CD4-positive, alpha-beta T cell treated with Interleukin-15 for 4 hours (primary cell): ENCODE data around the gene RALY.

Experiments used
- DNase-seq: peaks from one replicate; pipeline ENCODE4 v3.0.0-alpha.2; 2020; ENCODE audit warnings: low spot score

The RALY gene

GRCh38 chr20:33986560-33987216 is 7.0 kb upstream of the RALY start:
- no peak for DNase-seq

DNA sequence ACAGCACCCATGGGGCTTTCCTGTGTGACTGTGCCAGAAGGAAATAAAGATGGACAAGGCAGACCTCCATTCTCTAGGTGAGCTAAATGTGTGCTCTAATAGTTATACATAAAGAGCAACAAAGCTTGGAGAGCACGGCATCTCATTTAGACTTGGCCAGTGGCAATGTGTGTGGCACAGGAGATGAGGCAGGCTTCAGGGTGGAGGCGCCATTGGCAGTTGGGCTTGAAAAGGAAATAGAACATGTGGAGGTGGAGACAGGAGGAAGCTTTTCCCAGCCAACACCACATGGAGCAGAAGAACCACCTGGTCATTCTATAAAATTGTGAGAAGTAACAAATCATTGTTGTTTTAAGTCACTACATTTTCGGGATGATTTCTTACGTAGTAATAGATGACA is 3.6 kb upstream of the RALY start:
- no peak for DNase-seq

DNA sequence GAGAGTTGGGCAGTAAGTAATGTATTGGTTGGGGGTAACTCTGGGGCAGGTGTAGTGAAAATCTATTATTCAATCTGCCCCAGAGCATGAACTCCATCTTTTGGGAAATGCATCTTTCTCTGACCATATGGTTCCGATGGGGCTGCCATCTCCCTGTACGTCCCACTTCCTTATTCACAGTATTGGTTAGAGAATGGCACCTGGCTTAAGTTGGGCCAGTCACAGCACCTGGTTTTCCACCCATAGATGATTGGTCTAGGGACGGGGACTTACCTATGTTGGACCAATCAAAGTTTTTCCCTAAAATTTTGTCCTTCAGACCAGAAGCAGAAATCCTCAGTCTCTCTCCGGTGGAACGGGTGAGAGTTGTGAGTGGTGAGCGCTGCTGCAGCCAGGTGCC is 2.2 kb upstream of the RALY start:
- no peak for DNase-seq

GRCh38 chr20:33992145-33992922 is 1.4 kb upstream of the RALY start:
- DNase-seq, result peak; percentile 8

GRCh38 chr20:33992923-33993575 is 662 bp upstream of the RALY start:
- DNase-seq, result peak; percentile 99

DNA sequence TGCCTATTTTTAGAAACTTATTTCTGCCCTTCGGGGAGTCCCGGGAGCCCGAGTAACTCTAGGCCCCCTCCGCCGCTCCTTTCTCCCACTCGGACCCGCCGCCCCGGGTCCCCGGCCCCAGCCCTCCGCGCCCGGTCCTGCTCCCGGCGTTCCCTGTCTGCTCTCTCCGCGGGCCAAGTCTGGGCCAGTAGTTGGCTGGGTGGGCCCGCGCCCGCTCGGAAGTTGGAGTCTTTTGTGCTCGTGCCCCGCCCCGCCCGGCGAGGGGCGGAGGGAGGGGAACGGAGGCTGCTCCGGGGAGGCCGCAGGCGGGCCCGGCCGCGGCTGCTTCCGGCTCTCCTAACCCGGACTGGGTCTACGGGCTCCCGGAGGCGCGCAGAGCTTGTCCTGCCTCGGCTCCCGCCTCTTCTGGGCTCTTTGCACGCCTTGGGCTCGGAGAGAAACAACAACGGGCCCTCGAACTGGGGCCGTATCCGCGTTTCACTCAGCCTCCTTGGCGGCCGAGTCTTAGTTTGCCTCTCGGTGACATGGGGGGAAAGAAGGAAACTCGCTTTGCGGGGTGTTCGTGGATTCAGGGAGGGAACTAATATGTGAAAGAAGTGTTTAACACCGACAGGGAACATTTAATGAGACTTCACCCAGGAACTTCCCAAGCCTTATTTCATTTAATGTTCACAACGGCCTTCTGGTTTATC is 657 bp downstream of the RALY start:
- DNase-seq, result peak; percentile 70

- no peak for DNase-seq
Measured at GRCh38 chr20:33995053-33995831, 1.5 kb downstream of the RALY start.

DNA sequence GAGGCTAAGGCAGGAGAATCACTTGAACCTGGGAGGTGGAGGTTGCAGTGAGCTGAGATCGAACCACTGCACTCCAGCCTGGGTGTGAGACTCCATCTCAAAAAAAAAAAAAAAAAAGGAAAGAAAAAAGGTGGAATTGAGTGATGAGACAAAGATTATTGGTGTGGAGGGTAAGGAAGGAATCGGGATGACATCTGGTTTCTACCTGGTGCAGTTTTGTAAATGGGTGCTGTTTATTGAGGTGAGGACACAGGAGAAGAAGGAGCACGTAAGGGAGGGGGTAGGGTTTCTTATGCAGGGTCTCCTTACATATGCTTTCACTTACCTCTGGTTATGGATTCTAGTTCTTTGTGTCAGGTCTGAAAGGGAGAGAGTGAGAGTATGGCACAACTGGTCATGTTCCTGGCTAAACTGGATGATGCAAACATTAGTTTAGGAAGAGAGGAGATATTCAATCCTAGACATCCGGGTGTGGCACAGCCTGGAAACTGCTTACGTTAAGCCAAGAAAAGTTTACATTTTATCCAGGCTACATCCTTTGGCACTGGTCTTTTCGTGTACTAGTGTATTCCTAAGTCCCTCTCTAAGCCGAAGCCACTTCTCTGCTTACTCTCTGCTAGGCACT is 5.4 kb downstream of the RALY start:
- no peak for DNase-seq

DNA sequence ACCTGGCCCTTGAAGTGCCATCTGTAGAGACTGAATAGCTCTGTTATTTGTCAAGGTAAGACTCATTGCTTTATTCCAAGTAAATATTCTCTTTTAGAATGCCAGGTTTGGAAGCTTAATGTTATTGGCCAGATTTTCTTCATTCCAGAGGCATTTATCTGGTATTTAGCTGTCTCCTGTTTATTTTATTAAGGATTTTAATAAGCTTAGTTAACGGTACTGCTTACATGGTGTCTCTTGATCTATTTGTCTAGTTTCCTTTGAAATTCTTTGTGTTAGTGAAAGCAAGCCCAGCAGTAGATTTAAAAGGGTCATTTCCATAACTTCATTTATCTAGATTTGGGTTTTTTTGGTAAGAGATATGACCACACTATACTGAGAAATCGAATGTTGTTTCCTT is 7.7 kb downstream of the RALY start:
- DNase-seq, result no peak

GRCh38 chr20:34004227-34004626 is 10.5 kb downstream of the RALY start:
- DNase-seq, result no peak

DNA sequence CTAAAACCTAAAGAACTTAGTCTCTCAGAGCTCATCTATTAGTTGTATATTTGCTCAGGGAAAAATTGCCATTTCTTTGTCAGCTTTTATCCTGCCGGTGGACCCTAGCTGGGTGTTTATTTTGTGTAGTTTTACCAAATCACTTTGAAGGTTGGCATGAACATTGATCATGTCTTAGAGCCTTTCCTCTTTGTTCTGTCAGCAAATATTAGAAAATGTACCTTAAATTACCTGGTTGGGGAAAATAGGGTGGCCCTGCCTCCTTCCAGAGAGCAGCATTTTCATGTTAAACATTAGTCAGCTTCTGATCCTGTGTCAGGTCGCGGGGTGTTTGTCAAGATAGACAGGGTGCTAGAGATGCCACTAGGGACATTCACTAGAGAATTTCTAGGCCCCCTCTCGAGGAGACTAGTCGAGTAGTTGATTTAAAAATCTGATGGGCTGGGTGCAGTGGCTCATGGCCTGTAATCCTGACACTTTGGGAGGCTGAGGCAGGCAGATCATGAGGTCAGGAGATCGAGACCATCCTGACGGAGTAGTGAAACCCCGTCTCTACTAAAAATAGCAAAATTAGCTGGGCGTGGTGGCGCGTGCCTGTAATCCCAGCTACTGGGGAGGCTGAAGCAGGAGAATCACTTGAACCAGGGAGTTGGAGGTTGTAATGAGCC is 11.2 kb downstream of the RALY start:
- no peak for DNase-seq

- no peak for DNase-seq
Measured at GRCh38 chr20:34006619-34007018, 12.9 kb downstream of the RALY start.

DNA sequence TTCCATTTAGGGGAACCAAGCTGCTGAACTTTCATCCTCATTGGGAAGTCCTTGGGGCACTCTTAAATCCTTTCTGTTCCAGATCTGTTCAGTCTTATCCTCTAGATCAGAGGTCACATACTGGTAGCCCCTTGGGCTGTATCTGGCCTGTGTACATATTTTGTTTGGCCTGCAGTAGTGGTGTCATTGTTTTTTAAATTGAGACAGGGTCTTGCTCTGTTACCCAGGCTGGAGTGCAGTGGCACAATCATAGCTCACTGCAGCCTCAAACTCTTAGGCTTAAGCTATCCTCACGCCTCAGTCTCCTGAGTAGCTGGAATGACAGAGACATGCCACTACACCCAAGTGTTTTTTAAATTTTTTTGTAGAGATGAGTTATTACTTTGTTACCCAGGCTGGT is 14.8 kb downstream of the RALY start:
- DNase-seq, result no peak

GRCh38 chr20:34010405-34010931 is 16.8 kb downstream of the RALY start:
- DNase-seq, result no peak

DNA sequence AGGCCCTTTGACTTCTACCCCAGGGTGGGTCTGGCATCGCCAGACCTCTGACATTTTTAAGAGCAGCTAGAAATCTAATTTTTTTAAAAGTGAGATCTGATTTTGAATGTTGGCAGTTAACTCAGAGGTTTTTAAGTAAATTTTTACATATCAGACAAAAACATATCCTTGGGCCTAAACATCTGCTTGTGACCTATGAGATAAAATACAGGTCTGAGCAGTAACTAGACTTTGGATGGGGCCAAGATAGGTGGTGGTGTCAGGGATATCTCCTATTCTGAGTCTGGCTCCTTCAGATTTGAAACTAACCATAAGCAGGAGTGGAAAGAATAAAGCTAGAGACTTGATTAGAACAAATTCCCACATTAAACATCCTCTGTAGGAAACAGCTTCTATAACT is 17.6 kb downstream of the RALY start:
- DNase-seq, result no peak

- DNase-seq, result no peak
Measured at GRCh38 chr20:34012330-34012729, 18.6 kb downstream of the RALY start.

DNA sequence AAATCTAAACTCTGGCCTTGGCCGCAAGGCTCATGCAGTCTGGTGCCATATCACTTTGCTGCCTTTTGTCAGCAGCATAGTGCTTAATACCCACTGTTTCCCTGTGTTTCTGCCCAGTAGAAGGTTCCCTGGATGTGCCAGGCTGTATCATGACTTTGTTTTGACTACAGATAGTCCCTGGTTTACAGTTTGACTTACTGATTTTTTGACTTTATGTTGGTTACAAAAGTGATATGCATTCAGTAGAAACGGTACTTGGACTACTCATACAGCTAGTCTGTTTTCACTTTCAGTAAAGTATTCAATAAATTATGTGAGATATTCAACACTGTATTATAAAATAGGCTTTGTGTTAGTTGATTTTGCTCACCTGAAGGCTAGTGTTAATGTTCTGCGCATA is 19.0 kb downstream of the RALY start:
- no peak for DNase-seq

GRCh38 chr20:34013554-34013953 is 19.8 kb downstream of the RALY start:
- DNase-seq, result no peak

DNA sequence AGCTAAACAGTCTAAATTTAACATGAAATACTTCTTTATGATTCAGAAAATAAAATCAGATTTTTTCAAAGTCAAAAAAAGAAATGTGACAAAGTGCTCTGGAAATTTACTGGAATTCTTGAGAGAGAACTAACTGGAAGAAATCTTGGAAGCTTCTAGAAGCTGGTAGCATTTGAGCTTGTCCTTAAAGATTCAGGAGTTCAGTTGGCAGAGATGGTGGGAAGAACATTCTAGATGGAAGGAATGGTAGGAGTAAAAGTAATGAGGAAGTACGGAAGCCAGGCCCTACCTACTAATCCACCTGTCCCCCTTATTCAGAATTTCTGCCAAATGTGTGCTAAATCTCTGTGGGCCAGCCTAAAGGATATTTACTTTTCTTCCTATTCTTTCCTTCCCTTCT is 21.2 kb downstream of the RALY start:
- DNase-seq, result no peak
